ENCODE data around the gene ERCC1.

ERCC1 gene

DNA sequence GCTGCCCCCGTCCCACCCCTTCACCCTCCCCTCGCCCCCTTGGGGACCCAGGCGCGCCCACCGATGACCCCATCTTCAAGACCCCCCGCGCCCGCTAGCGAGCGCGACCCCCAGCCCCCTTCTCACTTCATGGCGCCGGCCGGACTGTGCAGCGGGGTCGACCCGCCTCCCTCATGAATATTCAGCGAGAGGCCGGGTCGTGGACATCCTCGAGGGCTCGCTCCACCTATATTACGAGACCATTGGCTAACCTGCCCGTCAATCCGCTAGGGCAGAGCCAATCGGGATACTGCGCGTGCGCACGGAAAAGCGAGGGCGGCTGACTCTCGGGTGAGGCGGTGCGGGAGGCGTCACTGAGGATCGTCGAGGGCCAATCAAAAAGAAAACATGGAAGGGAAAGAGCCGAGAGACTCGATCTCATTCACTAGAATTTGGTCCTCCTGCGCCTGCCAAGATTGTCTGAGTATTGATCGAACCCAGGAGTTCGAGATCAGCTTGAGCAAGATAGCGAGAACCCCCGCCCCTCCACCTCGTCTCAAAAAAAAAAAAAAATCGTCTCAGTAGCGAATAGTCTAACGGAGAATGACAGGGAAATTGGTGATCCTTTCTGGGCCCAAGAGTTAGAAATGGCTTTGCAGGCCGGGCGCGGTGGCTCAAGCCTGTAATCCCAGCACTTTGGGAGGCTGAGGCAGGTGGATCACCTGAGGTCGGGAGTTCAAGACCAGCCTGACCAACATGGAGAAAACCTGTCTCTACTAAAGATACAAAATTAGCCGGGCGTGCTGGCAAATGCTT is 53.1 kb downstream of the ERCC1 start, which contains the start of gene ERCC2:
ERCC2 (minus strand) TSS at position 164 of the 795 bp plus-strand sequence; CDS start at position 131, 33 bp downstream.
- in situ Hi-C loops (cut with MboI; ENCODE audit: low sequenced_read_pairs) = no loop called here

DNA sequence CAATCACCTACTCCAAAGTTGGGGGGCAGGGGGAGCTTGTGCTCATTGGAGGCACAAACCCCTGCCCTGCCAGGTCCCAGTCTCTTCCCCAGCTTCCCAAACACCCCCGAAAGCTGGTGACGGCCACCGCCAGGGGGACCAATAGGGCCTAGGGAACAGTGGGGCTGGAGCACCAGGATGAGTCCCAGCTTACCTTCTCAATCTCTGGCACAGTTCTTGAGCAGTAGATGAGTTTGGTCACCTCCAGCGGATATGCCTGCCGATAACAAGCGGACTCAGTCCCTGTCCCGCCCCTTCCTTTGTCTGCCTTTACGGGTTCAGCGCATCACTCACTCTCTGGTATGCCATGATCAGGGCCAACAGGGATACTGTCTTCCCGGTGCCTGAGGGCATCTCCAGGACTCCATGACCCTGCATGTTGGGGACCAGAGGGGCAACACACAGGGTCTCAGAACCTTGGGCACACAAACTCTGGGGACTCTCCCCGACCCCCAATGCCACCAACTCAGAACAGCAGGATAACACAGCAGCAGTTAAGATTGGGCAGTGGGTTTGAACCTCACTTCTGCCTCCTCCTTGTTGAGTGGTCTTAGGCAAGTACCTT is 54.9 kb downstream of the ERCC1 start:
- in situ Hi-C loops (cut with MboI; ENCODE audit: low sequenced_read_pairs) = no loop called here

DNA sequence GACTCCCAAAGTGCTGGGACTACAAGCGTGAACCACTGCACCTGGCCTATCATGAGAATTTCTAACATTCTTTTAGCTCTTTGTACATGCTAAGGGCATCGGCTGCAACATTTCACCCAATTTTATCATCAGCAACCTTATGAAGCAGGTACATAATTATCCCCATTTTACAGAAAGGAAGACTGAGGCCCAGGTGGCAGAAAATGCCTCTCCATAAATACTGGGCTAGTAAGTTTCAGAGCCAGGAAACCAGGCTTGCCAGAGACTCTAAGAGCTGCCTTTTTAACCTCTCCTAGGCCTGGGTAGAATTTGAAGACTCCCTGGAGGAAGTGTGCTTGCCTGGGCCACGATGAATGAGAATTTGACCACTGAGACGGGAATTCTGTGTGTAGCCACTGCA is 55.6 kb downstream of the ERCC1 start:
- in situ Hi-C loops (cut with MboI; ENCODE audit: low sequenced_read_pairs) = no loop called here

DNA sequence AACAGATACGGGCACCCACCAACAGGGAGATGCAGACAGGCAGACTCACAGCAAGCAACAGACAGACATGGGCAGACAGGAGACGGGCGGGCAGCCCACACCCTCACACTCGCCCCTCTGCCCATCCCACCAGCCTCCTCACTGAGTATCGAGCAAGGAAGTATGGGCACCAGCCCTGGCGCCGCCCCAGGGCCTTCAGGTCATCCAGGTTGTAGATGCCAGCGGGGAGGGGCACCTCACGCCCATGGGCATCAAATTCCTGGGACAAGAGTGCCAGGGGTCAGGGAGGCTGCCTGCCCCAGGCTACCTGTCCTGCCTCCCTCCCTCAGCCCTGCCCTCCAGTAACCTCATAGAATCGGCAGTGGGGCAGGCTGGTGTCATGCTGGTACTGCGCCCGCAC is 59.0 kb downstream of the ERCC1 start:
- in situ Hi-C loops (cut with MboI; ENCODE audit: low sequenced_read_pairs) = no loop called here

DNA sequence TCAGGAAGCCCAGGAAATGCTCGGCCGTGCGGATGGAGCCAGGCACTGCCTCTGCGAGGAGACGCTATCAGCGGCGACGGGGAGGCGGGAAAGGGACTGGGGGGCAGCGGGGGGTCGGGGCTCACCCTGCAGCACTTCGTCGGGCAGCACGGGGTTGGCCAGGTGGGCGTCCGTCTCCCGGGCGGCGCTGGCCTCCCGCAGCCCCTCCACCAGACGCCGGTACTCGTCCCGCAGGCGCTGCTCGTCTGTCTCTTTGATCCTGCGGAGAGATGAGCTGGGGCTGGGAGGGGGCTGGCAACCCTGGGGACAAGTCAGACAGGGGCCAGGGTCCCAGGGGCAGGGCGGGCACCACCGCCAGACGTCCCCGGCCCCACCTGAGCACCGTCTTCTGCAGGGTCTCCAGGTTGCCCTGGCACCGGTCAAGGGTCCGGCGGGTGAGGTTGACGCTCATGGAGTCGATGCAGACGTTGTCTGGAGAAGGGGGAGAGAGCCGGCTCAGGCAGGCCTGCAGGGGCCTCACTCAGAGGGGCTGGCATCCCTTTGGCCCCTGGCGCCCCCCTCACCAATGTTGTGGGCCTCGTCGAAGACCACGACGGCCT is 59.8 kb downstream of the ERCC1 start:
- in situ Hi-C loops (cut with MboI; ENCODE audit: low sequenced_read_pairs) = no loop called here

DNA sequence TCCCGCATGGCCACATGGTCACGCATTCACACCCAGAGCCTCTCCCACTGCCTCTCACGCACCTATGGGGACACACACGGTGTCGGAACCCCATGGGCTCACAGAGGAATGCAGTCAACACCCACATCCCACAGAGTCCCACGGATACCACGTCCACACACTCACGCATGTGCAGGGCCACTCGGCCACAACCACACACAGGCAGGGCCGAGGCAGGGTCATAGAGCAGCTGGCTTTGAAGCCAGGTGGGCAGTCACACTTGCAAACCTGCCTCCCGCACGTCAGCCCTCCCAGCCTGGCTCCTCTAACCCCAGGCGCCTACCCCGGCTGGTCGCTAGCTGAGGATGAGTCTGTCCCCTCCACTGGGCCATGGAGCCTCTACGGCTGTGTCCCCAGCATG is 61.4 kb downstream of the ERCC1 start:
- in situ Hi-C loops (cut with MboI; ENCODE audit: low sequenced_read_pairs) = no loop called here

DNA sequence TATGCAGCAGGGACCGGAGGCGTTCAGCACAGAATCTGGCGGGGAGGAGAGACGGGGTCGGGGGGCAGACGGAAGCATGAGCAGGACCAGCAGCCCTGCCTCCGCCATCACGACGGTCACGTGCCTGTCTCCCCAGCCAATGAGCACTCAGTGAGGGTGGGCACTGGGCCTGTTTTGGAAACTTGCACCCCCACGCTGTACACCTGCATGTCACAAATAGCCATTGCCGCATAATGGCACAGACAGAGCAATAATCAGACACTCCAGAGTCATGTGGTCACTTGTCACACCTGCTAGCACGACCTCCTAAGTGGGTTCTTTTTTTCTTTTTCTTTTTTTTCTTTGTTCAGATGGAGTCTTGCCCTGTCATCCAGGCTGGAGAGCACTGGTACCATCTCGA is 62.1 kb downstream of the ERCC1 start:
- in situ Hi-C loops (cut with MboI; ENCODE audit: low sequenced_read_pairs) = no loop called here

DNA sequence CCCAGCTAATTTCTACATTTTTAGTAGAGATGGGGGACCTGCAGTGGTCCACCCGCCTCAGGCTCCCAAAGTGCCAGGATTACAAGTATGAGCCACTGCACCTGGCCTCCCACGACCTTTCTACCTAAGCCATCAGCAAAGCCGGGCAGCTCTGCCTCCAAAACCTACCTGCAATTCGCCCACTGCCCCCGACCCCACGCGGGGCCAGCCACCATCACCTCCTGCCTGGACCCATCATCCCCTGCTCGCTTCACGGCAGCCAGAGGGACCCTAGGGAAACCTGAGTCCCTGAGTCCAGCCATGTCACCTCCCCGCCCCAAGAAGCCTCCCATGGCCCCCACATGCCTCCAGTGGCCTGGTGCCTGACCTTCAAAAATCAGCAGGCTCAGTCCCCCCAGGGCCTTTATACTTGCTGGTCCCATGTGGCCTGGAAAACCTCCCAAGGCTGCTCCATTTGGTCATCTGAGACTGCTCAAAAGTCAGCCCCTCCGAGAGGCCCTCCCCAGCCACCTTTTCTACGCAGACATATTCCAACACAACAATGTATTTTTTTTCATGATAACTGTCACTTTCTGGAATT is 65.4 kb downstream of the ERCC1 start:
- in situ Hi-C loops (cut with MboI; ENCODE audit: low sequenced_read_pairs) = no loop called here

DNA sequence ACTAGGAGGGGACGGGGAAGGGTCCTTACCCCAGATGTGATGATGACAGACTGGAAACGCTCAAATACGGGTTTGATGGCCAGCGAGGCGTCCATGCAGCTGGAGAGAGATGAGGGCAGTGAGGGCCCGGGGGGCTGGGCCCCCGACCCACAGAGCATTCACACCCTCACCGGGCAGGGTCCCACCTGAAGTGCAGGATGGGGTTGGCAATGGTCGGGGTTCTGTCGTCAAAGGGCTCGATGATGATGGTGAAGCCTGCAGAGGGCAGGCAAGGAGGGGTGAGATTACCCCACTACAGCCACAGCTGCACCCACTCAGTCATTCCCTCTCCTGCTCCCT is 66.3 kb downstream of the ERCC1 start:
- in situ Hi-C loops (cut with MboI; ENCODE audit: low sequenced_read_pairs) = no loop called here

All from hTERT RPE-1 (cell line).